HL-60 (cell line): ENCODE data around the gene HAVCR1.

Source experiments
- GABPA ChIP-seq: IDR thresholded peaks from 2 replicates; pipeline ENCODE4 v1.6.1; 2012; ENCODE audit warnings: low read depth
- POLR2AphosphoS5 ChIP-seq: IDR thresholded peaks from 2 replicates; pipeline ENCODE4 v1.6.1; 2012; ENCODE audit warnings: low read depth
- TF ChIP-seq, protein P1 (sequence below): IDR thresholded peaks from one replicate; pipeline ENCODE4 v1.5.1; 2011; ENCODE audit warnings: low read length, control low read depth, inconsistent platforms; ENCODE audit not compliant: insufficient read depth
- TF ChIP-seq, protein P2 (sequence below): IDR thresholded peaks from 2 replicates; pipeline ENCODE4 v1.6.1; 2012; ENCODE audit warnings: low read depth; ENCODE audit not compliant: insufficient replicate concordance

DNA sequence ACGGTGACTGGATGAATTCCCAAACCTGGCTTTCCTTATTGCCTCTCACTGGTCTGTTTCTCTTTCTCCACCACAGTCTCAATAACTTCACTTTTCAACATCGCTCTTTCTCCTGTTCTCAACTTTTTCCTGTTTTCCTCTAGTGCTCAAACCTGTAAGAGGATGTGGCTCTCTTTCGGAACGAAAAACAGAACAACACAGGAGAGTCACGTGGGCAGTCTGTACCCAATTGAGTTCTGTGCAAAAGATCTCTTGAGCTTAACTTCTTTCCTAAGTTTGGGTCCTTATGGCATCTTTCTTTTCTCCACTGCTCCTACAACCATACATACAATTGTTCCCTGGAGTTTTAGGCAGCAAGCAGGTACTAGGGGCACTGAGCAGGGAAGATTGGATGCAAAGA is 8.9 kb downstream of the HAVCR1 start:
- TF ChIP-seq, protein P1, sequence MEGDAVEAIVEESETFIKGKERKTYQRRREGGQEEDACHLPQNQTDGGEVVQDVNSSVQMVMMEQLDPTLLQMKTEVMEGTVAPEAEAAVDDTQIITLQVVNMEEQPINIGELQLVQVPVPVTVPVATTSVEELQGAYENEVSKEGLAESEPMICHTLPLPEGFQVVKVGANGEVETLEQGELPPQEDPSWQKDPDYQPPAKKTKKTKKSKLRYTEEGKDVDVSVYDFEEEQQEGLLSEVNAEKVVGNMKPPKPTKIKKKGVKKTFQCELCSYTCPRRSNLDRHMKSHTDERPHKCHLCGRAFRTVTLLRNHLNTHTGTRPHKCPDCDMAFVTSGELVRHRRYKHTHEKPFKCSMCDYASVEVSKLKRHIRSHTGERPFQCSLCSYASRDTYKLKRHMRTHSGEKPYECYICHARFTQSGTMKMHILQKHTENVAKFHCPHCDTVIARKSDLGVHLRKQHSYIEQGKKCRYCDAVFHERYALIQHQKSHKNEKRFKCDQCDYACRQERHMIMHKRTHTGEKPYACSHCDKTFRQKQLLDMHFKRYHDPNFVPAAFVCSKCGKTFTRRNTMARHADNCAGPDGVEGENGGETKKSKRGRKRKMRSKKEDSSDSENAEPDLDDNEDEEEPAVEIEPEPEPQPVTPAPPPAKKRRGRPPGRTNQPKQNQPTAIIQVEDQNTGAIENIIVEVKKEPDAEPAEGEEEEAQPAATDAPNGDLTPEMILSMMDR, result no peak
- TF ChIP-seq, protein P2, sequence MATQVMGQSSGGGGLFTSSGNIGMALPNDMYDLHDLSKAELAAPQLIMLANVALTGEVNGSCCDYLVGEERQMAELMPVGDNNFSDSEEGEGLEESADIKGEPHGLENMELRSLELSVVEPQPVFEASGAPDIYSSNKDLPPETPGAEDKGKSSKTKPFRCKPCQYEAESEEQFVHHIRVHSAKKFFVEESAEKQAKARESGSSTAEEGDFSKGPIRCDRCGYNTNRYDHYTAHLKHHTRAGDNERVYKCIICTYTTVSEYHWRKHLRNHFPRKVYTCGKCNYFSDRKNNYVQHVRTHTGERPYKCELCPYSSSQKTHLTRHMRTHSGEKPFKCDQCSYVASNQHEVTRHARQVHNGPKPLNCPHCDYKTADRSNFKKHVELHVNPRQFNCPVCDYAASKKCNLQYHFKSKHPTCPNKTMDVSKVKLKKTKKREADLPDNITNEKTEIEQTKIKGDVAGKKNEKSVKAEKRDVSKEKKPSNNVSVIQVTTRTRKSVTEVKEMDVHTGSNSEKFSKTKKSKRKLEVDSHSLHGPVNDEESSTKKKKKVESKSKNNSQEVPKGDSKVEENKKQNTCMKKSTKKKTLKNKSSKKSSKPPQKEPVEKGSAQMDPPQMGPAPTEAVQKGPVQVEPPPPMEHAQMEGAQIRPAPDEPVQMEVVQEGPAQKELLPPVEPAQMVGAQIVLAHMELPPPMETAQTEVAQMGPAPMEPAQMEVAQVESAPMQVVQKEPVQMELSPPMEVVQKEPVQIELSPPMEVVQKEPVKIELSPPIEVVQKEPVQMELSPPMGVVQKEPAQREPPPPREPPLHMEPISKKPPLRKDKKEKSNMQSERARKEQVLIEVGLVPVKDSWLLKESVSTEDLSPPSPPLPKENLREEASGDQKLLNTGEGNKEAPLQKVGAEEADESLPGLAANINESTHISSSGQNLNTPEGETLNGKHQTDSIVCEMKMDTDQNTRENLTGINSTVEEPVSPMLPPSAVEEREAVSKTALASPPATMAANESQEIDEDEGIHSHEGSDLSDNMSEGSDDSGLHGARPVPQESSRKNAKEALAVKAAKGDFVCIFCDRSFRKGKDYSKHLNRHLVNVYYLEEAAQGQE, result no peak
- TF ChIP-seq POLR2AphosphoS5 (no peak), GABPA (no peak)
